DMS53 treated with DMSO at 0.1 percent for 48 hours (cell line): ENCODE data around the gene UNC93B1.
"Not testable (repeated sequence)": the region's sequence is repeated elsewhere in the genome, so short reads cannot be mapped to it uniquely, and the experiment has no call there.

Experiments
- DNase-seq: peaks from one replicate; lab custom pipeline; 2025; ENCODE audit not compliant: unreplicated experiment; lab: John Stamatoyannopoulos, UW

Gene UNC93B1

GRCh38 chr11:67947785-67948184, 56.1 kb downstream of the UNC93B1 start:
- DNase-seq = not testable (repeated sequence)

DNA sequence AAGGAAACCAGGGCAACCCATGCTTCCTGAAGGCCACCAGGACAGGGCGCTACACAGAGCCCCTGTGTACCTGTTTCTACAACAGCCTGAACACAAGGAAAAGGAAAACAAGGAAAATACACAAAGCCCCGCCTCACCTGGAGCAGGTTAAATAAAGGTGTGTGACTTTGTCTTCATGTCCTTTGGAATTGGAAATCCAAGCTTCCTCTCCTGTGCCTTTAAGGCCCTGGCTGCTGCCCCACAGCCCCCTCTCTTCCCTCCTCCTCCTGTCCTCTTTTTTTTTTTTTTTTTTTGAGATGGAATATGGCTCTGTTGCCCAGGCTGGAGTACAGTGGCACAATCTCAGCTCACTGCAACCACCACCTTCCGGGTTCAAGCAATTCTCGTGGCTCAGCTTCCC, 57.5 kb downstream of the UNC93B1 start:
- not testable (repeated sequence) for DNase-seq

- DNase-seq = not testable (repeated sequence)
Measured at GRCh38 chr11:67943406-67943805, 60.5 kb downstream of the UNC93B1 start.
